ENCODE results near the gene CEPT1. TPM values are rescaled to one million over a fixed set of nuclear protein-coding genes. Genes with fewer than 3 reads are reported as not detected.
A peak's percentile ranks its signal among the peaks of the same experiment; 100 is the strongest.

The CEPT1 gene
- total RNA-seq, 2 experiments from 2014 or later: 36.6 to 37.5 TPM

- ATAC-seq (peak; percentile 47), DNase-seq (peak; percentile 81)
- H3K36me3 Mint-ChIP-seq (ENCODE audit: low read depth): peaks cover 9% of the 10 kb centered on the region
- CTCF ChIA-PET: interaction anchor here (0.7 to 16.1 kb wide), 13 partner anchors 10 to 372 kb away, joined by 3 to 528 read pairs (median 4); partner anchors contain the start of gene DENND2D
- no peaks in the 10 kb centered on the region for H3K27me3 Mint-ChIP-seq (ENCODE audit: low read depth)
- H3K4me1 Mint-ChIP-seq (ENCODE audit: low read depth): peaks cover 93% of the 10 kb centered on the region
- H3K9me3 Mint-ChIP-seq (ENCODE audit: insufficient read depth): no peaks in the 10 kb centered on the region
- H3K27ac Mint-ChIP-seq: peak overlapping the region; percentile 89
- POLR2A ChIA-PET: interaction anchor here (0.9 to 11.0 kb wide), 6 partner anchors 15 to 371 kb away, joined by 3 to 570 read pairs (median 4); partner anchors contain the start of gene DENND2D
- peak overlapping the region; percentile 65 for H3K4me3 Mint-ChIP-seq
Observed at GRCh38 chr1:111221633-111222291, 81.7 kb downstream of the CEPT1 start.

- H3K4me3 Mint-ChIP-seq: peak overlapping the region; percentile 65
- ChIA-PET CTCF (interaction anchor here (0.6 to 16.1 kb wide), 38 partner anchors 8 to 491 kb away, joined by 3 to 528 read pairs (median 4); partner anchors contain the start of genes CEPT1, DENND2D and DRAM2), POLR2A (interaction anchor here (0.8 to 11.0 kb wide), 8 partner anchors 8 to 83 kb away, joined by 3 to 570 read pairs (median 5); partner anchors contain the start of genes CEPT1, DENND2D and DRAM2)
- H3K27ac Mint-ChIP-seq: peak overlapping the region; percentile 89
- H3K4me1 Mint-ChIP-seq (ENCODE audit: low read depth): peaks cover 93% of the 10 kb centered on the region
- H3K27me3 Mint-ChIP-seq (ENCODE audit: low read depth): no peaks in the 10 kb centered on the region
- peak; percentile 43 for ATAC-seq
- H3K9me3 Mint-ChIP-seq (ENCODE audit: insufficient read depth): no peaks in the 10 kb centered on the region
- DNase-seq: peak; percentile 88
- peaks cover 12% of the 10 kb centered on the region for H3K36me3 Mint-ChIP-seq (ENCODE audit: low read depth)
Observed at GRCh38 chr1:111222308-111223125, 82.5 kb downstream of the CEPT1 start.

GRCh38 chr1:111223126-111223685 lies 83.2 kb downstream of the CEPT1 start:
- peaks cover 93% of the 10 kb centered on the region for H3K4me1 Mint-ChIP-seq (ENCODE audit: low read depth)
- peak overlapping the region; percentile 65 for H3K4me3 Mint-ChIP-seq
- peaks cover 14% of the 10 kb centered on the region for H3K36me3 Mint-ChIP-seq (ENCODE audit: low read depth)
- ATAC-seq (no peak), DNase-seq (no peak)
- H3K27ac Mint-ChIP-seq: peak overlapping the region; percentile 89
- ChIA-PET POLR2A (interaction anchor here (0.8 to 1.6 kb wide), 5 partner anchors 9 to 225 kb away, joined by 3 to 23 read pairs (median 5); partner anchors contain the start of genes CEPT1, DENND2D and DRAM2), CTCF (interaction anchor here (0.6 to 16.1 kb wide), 43 partner anchors 9 to 544 kb away, joined by 3 to 528 read pairs (median 4); partner anchors contain the start of genes ATP5PB, CEPT1, DENND2D and DRAM2)
- no peaks in the 10 kb centered on the region for H3K9me3 Mint-ChIP-seq (ENCODE audit: insufficient read depth)
- H3K27me3 Mint-ChIP-seq (ENCODE audit: low read depth): no peaks in the 10 kb centered on the region

- no peaks in the 10 kb centered on the region for H3K9me3 Mint-ChIP-seq (ENCODE audit: insufficient read depth)
- ATAC-seq (no peak), DNase-seq (no peak)
- CTCF ChIA-PET: interaction anchor here (0.7 to 16.1 kb wide), 13 partner anchors 8 to 544 kb away, joined by 3 to 528 read pairs (median 5); partner anchors contain the start of gene DENND2D
- H3K4me1 Mint-ChIP-seq (ENCODE audit: low read depth): peaks cover 91% of the 10 kb centered on the region
- peak overlapping the region; percentile 73 for H3K4me3 Mint-ChIP-seq
- H3K27ac Mint-ChIP-seq: peak overlapping the region; percentile 92
- peaks cover 12% of the 10 kb centered on the region for H3K36me3 Mint-ChIP-seq (ENCODE audit: low read depth)
- POLR2A ChIA-PET: interaction anchor here (0.5 to 3.7 kb wide), 4 partner anchors 10 to 283 kb away, joined by 3 to 20 read pairs (median 4); no protein-coding TSS in a partner anchor
- H3K27me3 Mint-ChIP-seq (ENCODE audit: low read depth): no peaks in the 10 kb centered on the region
Observed at GRCh38 chr1:111225091-111225490, 85.1 kb downstream of the CEPT1 start.

- Mint-ChIP-seq H3K4me1 (ENCODE audit: low read depth) (peaks cover 87% of the 10 kb centered on the region), H3K27me3 (ENCODE audit: low read depth) (no peaks in the 10 kb centered on the region), H3K4me3 (peak overlapping the region; percentile 73), H3K9me3 (ENCODE audit: insufficient read depth) (no peaks in the 10 kb centered on the region), H3K36me3 (ENCODE audit: low read depth) (peaks cover 15% of the 10 kb centered on the region), H3K27ac (peak overlapping the region; percentile 92)
- peak; percentile 26 for ATAC-seq
- peak; percentile 45 for DNase-seq
- CTCF ChIA-PET: interaction anchor here (0.9 to 16.1 kb wide), 12 partner anchors 10 to 543 kb away, joined by 4 to 528 read pairs (median 6); partner anchors contain the start of gene DENND2D
- POLR2A ChIA-PET: interaction anchor here (0.5 to 3.7 kb wide), 4 partner anchors 11 to 283 kb away, joined by 3 to 20 read pairs (median 4); no protein-coding TSS in a partner anchor
Observed at GRCh38 chr1:111225717-111226400, 85.8 kb downstream of the CEPT1 start.

GRCh38 chr1:111227434-111227833 lies 87.4 kb downstream of the CEPT1 start, which contains the start of gene CHI3L2:
CHI3L2 (plus strand) TSS chr1:111227713; CDS start chr1:111227730, 17 bp downstream.
- H3K27me3 Mint-ChIP-seq (ENCODE audit: low read depth): no peaks in the 10 kb centered on the region
- POLR2A ChIA-PET: interaction anchor here (1.7 to 3.7 kb wide), 3 partner anchors 12 to 32 kb away, joined by 3 to 20 read pairs (median 10); partner anchors contain the start of gene DENND2D
- ATAC-seq (no peak), DNase-seq (no peak)
- peak within 1 kb of the TSS; percentile 16 for H3K4me3 Mint-ChIP-seq
- no peaks in the 10 kb centered on the region for H3K9me3 Mint-ChIP-seq (ENCODE audit: insufficient read depth)
- H3K36me3 Mint-ChIP-seq (ENCODE audit: low read depth): peaks cover 21% of the 10 kb centered on the region
- CTCF ChIA-PET: interaction anchor here (0.6 to 16.1 kb wide), 6 partner anchors 9 to 179 kb away, joined by 3 to 528 read pairs (median 11); partner anchors contain the start of gene DENND2D
- H3K27ac Mint-ChIP-seq: peak within 1 kb of the TSS; percentile 72
- H3K4me1 Mint-ChIP-seq (ENCODE audit: low read depth): peaks cover 86% of the 10 kb centered on the region

- Mint-ChIP-seq H3K27ac (peak overlapping the region; percentile 72), H3K36me3 (ENCODE audit: low read depth) (peaks cover 21% of the 10 kb centered on the region), H3K4me3 (peak overlapping the region; percentile 16), H3K4me1 (ENCODE audit: low read depth) (peaks cover 79% of the 10 kb centered on the region), H3K27me3 (ENCODE audit: low read depth) (no peaks in the 10 kb centered on the region), H3K9me3 (ENCODE audit: insufficient read depth) (no peaks in the 10 kb centered on the region)
- CTCF ChIA-PET: interaction anchor here (0.6 to 16.1 kb wide), 8 partner anchors 10 to 197 kb away, joined by 3 to 528 read pairs (median 7); partner anchors contain the start of gene DENND2D
- DNase-seq: no peak
- ATAC-seq: no peak
- POLR2A ChIA-PET: interaction anchor here (1.0 to 3.7 kb wide), 6 partner anchors 12 to 89 kb away, joined by 3 to 20 read pairs (median 4); partner anchors contain the start of genes CEPT1, DENND2D and DRAM2
Observed at GRCh38 chr1:111227851-111228747, 88.1 kb downstream of the CEPT1 start.

GRCh38 chr1:111228748-111229126 lies 88.7 kb downstream of the CEPT1 start:
- H3K27me3 Mint-ChIP-seq (ENCODE audit: low read depth): no peaks in the 10 kb centered on the region
- POLR2A ChIA-PET: interaction anchor here (1.0 to 2.6 kb wide), 4 partner anchors 13 to 89 kb away, joined by 3 to 10 read pairs (median 4); partner anchors contain the start of genes CEPT1, DENND2D and DRAM2
- no peak overlapping the region for H3K27ac Mint-ChIP-seq
- ATAC-seq: no peak
- H3K9me3 Mint-ChIP-seq (ENCODE audit: insufficient read depth): no peaks in the 10 kb centered on the region
- H3K4me1 Mint-ChIP-seq (ENCODE audit: low read depth): peaks cover 74% of the 10 kb centered on the region
- no peak for DNase-seq
- H3K4me3 Mint-ChIP-seq: no peak overlapping the region
- CTCF ChIA-PET: interaction anchor here (1.3 to 16.1 kb wide), 5 partner anchors 10 to 198 kb away, joined by 3 to 528 read pairs (median 8); partner anchors contain the start of gene DENND2D
- peaks cover 21% of the 10 kb centered on the region for H3K36me3 Mint-ChIP-seq (ENCODE audit: low read depth)

GRCh38 chr1:111232134-111232533 lies 92.1 kb downstream of the CEPT1 start:
- Mint-ChIP-seq H3K27me3 (ENCODE audit: low read depth) (no peaks in the 10 kb centered on the region), H3K9me3 (ENCODE audit: insufficient read depth) (no peaks in the 10 kb centered on the region), H3K36me3 (ENCODE audit: low read depth) (peaks cover 43% of the 10 kb centered on the region), H3K27ac (no peak overlapping the region), H3K4me1 (ENCODE audit: low read depth) (peaks cover 44% of the 10 kb centered on the region), H3K4me3 (no peak overlapping the region)
- ChIA-PET POLR2A (interaction anchor here (0.8 kb wide), 1 partner anchor 41 kb away, joined by 3 read pairs; no protein-coding TSS in a partner anchor), CTCF (interaction anchor here (1.0 to 1.3 kb wide), 4 partner anchors 9 to 102 kb away, joined by 3 to 4 read pairs (median 4); no protein-coding TSS in a partner anchor)
- no peak for DNase-seq
- ATAC-seq: no peak
